COLO829 (cell line): ENCODE data around the gene ELN.

Experiments
- DNase-seq: peaks from one replicate; pipeline ENCODE4 v3.0.0; 2012; ENCODE audit warnings: low spot score

ELN gene

GRCh38 chr7:74094224-74095101 is 66.5 kb downstream of the ELN start:
- DNase-seq, result peak; percentile 87

- no peak for DNase-seq
Measured at GRCh38 chr7:74095135-74095534, 67.2 kb downstream of the ELN start.

- DNase-seq, result peak; percentile 89
Measured at GRCh38 chr7:74097937-74098614, 70.1 kb downstream of the ELN start.

GRCh38 chr7:74099031-74099430 is 71.1 kb downstream of the ELN start:
- DNase-seq, result no peak

- no peak for DNase-seq
Measured at GRCh38 chr7:74101061-74101681, 73.2 kb downstream of the ELN start.

- DNase-seq, result no peak
Measured at GRCh38 chr7:74103219-74103772, 75.3 kb downstream of the ELN start.

- no peak for DNase-seq
Measured at GRCh38 chr7:74104702-74105101, 76.7 kb downstream of the ELN start.

- DNase-seq, result no peak
Measured at GRCh38 chr7:74105992-74106391, 78.0 kb downstream of the ELN start.

- DNase-seq, result no peak
Measured at GRCh38 chr7:74106846-74107245, 78.9 kb downstream of the ELN start.

- DNase-seq, result no peak
Measured at GRCh38 chr7:74115326-74115725, 87.4 kb downstream of the ELN start.

GRCh38 chr7:74116356-74116755 is 88.4 kb downstream of the ELN start:
- no peak for DNase-seq
